ENCODE data around the gene WWOX.

WWOX gene

DNA sequence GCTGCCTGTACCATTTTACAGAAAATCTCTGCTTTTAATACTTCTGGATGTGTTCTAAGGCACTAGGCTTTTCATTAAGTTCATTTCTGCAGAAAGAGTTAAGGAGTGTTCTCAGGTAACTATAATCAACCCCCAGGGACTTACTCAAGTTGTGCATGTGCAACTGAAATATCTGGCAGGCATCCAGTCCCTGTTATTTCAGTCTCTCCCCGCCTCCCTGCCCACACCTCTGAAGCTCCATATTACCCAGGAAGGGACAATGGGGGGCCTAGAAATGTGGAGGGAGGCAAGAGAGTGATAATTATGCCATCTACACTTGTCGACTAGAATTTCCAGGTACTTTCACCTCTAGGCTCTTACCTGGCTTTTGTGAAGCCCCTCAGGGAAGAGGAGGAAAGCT, 1068.9 kb downstream of the WWOX start:
- no peak for DNase-seq (ENCODE audit: low read depth, low spot score)

- no peak for DNase-seq (ENCODE audit: low read depth, low spot score)
Observed at GRCh38 chr16:79169239-79169638, 1069.8 kb downstream of the WWOX start.

GRCh38 chr16:79170555-79171246, 1071.2 kb downstream of the WWOX start:
- no peak for DNase-seq (ENCODE audit: low read depth, low spot score)

- DNase-seq (ENCODE audit: low read depth, low spot score): no peak
Observed at GRCh38 chr16:79171504-79171903, 1072.0 kb downstream of the WWOX start.

DNA sequence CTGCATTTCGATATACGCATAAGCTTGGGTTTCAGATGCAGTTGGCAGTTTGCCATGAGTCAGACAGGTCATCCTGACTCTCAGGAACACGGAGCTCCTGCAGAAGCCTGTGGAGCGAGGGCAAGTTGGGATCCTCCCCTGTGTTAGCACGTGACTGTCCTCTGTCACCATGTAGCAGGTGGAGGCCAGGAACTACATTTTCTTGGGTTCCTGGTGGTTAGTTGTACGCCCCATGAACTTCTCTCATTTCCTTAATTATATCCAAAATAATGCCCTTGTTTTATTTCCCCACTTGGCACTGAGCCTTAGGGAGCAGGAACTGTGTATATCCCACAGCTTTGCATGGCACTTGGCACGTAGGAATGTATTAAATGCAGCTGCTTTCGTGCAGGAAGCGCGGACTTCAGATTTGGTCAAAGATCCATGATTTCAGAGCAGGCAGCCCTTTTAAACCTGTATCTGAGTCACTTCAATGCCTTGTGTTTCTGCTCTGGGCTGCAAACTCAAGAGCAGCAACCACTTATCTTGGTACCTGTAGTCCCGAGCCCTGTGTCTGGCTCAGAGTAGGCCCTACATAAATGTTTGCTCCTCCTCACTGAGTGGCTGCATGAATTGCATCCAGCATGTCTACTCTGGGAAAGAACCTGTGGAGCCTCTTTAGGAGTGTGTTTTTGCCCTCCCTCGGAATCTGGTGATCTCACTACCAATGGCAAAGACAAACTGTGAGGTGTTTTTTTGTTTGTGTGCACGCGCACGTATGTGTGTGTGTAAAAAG, 1072.7 kb downstream of the WWOX start:
- no peak for DNase-seq (ENCODE audit: low read depth, low spot score)

- no peak for DNase-seq (ENCODE audit: low read depth, low spot score)
Observed at GRCh38 chr16:79172976-79173500, 1073.6 kb downstream of the WWOX start.

DNA sequence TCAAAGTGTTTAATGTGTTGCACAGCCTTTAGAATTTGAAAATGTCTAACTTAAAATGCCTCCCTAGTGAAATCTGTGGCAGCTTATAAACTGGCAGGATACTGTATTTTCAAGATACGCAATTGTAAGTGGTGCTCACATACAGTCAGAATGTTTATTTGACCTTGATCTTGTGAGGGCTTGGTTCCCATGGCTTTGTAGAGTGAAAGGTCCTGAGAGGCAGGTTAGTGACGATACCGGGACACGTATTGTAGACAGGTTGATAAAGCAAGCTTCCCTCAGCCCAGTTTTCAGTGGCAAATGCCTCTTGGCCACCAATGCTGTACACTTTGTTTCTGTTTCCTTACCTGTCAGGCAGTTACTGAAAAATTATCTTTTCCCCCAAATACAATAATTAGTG, 1074.5 kb downstream of the WWOX start:
- DNase-seq (ENCODE audit: low read depth, low spot score): no peak

- DNase-seq (ENCODE audit: low read depth, low spot score): no peak
Observed at GRCh38 chr16:79175286-79176057, 1076.0 kb downstream of the WWOX start.

DNA sequence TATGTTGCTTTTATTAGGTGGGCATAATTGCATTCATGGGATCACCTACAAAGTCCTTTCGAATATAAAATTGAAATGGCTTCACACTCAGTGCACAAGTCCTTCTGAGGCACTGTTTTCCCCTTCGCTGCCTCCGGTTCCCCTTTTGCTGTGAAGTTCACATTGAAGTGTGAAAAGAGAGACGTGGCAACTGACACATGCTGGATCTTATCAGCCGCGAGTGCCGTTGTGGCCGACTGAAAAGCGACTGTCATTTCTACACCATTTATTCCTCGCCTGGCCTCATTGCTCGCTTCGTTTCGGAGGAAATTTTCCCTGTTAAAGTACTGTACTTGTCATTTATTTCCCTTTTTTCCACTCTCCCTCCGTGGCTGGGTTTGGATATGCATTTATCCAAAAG, 1077.6 kb downstream of the WWOX start:
- no peak for DNase-seq (ENCODE audit: low read depth, low spot score)

GRCh38 chr16:79181419-79181818, 1082.0 kb downstream of the WWOX start:
- no peak for DNase-seq (ENCODE audit: low read depth, low spot score)

- no peak for DNase-seq (ENCODE audit: low read depth, low spot score)
Observed at GRCh38 chr16:79182616-79183015, 1083.2 kb downstream of the WWOX start.

- no peak for DNase-seq (ENCODE audit: low read depth, low spot score)
Observed at GRCh38 chr16:79183571-79183970, 1084.1 kb downstream of the WWOX start.

GRCh38 chr16:79184464-79185030, 1085.1 kb downstream of the WWOX start:
- no peak for DNase-seq (ENCODE audit: low read depth, low spot score)

DNA sequence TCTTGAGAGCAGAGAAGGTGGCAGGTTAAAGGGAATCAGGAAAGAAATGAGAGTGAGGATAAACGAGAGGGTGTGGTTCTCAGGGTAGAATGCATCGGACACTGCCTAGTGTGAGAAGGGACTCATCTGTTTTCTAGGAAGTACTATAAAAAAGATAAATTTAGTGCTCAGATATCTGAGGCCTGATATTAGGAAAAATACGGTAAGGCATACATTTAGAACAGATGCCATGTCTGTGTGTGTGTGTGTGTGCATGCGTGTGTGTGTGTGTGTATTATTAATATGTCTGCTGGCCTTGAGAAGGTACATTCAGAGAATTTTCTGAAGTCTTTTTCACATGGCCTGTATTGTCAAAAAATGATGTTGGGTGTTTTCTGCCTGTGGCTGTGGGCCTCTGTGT, 1086.3 kb downstream of the WWOX start:
- DNase-seq (ENCODE audit: low read depth, low spot score): no peak

DNA sequence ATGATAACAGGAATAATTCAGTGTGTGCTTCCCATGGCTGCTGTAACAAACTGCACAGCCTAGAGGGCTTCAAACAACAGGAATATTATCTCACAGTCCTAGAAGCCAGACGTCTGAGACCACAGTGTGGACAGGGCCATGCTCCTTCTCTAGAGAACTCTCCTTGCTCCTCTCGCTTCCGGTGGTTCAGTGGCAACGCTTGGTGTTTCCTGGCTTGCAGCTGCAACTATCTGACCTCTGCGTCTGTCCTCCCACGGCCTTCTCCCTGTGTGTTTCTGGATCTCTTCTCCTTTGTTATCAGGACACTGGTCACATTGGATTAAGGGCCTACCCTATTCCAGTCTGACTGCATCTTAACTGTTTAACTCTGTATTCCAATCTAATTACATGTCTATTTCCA, 1086.7 kb downstream of the WWOX start:
- no peak for DNase-seq (ENCODE audit: low read depth, low spot score)

- DNase-seq (ENCODE audit: low read depth, low spot score): no peak
Observed at GRCh38 chr16:79188115-79188738, 1088.8 kb downstream of the WWOX start.

DNA sequence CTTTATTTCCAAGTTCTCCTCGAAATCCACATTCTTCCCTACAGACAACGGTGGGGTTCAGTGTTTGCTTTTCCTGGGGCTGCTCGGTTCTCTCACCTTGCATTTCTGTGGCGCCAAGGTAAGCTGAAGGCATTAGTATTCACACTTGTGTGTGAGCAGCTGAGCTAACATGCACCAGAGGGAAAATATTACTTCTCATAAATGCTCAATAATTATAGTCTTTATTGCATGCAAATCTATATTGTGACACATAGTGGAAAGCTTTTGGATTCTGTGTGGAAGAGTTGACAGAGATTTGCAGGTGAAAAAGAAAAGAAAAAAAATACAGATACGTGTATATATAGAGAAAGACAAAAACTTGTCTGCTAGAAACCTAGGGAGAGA, 1089.3 kb downstream of the WWOX start:
- no peak for DNase-seq (ENCODE audit: low read depth, low spot score)

GRCh38 chr16:79190542-79190941, 1091.1 kb downstream of the WWOX start:
- DNase-seq (ENCODE audit: low read depth, low spot score): no peak

GRCh38 chr16:79191933-79192332, 1092.5 kb downstream of the WWOX start:
- DNase-seq (ENCODE audit: low read depth, low spot score): no peak

DNA sequence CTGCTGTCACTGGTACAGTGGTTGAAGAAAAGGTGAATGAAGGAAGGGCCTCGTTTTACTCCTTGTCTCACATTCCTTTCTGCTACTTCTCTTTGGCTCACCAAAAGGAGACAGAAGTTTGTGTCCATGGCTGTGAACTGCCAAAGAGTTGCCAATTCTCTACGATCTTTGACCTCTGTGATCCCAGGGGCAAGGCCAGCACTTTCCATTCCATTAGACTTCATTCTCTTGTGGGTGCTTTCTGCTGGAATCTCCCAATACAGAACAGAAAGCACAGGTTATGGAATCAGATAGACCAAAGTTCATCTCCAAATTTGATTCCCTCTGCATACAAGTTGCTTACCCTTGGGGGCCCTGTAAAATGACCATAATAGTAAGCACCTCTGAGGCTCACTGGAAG, 1093.5 kb downstream of the WWOX start:
- no peak for DNase-seq (ENCODE audit: low read depth, low spot score)

GRCh38 chr16:79194291-79194690, 1094.8 kb downstream of the WWOX start:
- DNase-seq (ENCODE audit: low read depth, low spot score): no peak

GRCh38 chr16:79195938-79196337, 1096.5 kb downstream of the WWOX start:
- DNase-seq (ENCODE audit: low read depth, low spot score): no peak

All from brain pericyte (primary cell).